SK-N-SH (cell line): Measurements from ENCODE around the gene APOBEC3H. TPM values are rescaled to one million over a fixed set of nuclear protein-coding genes. Genes with fewer than 3 reads are reported as not detected.

Source experiments
- CTCF ChIA-PET: fragments of 300-600, 350-600 bp; formaldehyde crosslinking; extraction: SDS; loops from one replicate; lab custom pipeline; 2021; lab: Yijun Ruan, JAX
- POLR2A ChIA-PET: fragments of 350-600 bp; sonication (Branson Sonifier 250); formaldehyde crosslinking; extraction: SDS; loops from one replicate; lab custom pipeline; 2020; ENCODE audit warnings: antibody characterized with exemption, inconsistent platforms; lab: Yijun Ruan, JAX
- DNase-seq: peaks from one replicate; pipeline ENCODE4 v3.0.0; 2012
- H2AFZ ChIP-seq: fragments of 200-600 bp; sonication (generic); 2 replicates; pipeline ENCODE4 v1.8.1; 2016; ENCODE audit warnings: antibody characterized with exemption, mild to moderate bottlenecking, low read depth
- H3F3A ChIP-seq: fragments of 200-600 bp; sonication (generic); replicated peaks from 2 replicates; pipeline ENCODE3; 2016; ENCODE audit warnings: antibody characterized with exemption, mild to moderate bottlenecking; ENCODE audit not compliant: insufficient read depth
- H3K27ac ChIP-seq, 2 experiments: fragments of 200-500 bp in 1 of 2; fragments of 200-600 bp in 1 of 2; sonication (Bioruptor generic) in 1 of 2; sonication (generic), shearing (Covaris generic) in 1 of 2; 2 replicates each; pipeline versions ENCODE4 v1.5.1 to v1.6.1; 2014 to 2016; ENCODE audit warnings: low read depth in 2 of 2, inconsistent platforms in 1 of 2, low read length in 1 of 2, mild to moderate bottlenecking in 1 of 2, mixed read lengths in 1 of 2
- H3K27me3 ChIP-seq: fragments of 200-600 bp; sonication (generic), shearing (Covaris generic); 2 replicates; pipeline ENCODE4 v1.6.1; 2016; ENCODE audit warnings: mixed run types; ENCODE audit not compliant: insufficient read depth
- H3K36me3 ChIP-seq, 2 experiments: fragments of 200-500 bp in 1 of 2; fragments of 200-600 bp in 1 of 2; sonication (Bioruptor generic) in 1 of 2; sonication (generic) in 1 of 2; replicated peaks in 1 of 2; 2 replicates each; pipeline versions ENCODE3 to v1.5.1; 2014 to 2016; ENCODE audit warnings: low read length in 1 of 2, mild to moderate bottlenecking in 1 of 2; ENCODE audit not compliant: insufficient read depth in 2 of 2, control insufficient read depth in 1 of 2
- H3K4me1 ChIP-seq, 2 experiments: fragments of 200-500 bp in 1 of 2; fragments of 200-600 bp in 1 of 2; sonication (Bioruptor generic) in 1 of 2; sonication (generic), shearing (Covaris generic) in 1 of 2; 2 replicates each; pipeline versions ENCODE4 v1.5.1 to v1.6.1; 2014 to 2016; ENCODE audit warnings: low read depth in 1 of 2, low read length in 1 of 2, mixed run types in 1 of 2; ENCODE audit not compliant: insufficient read depth in 2 of 2, control insufficient read depth in 1 of 2
- H3K4me2 ChIP-seq: fragments of 200-600 bp; sonication (generic), shearing (Covaris generic); 2 replicates; pipeline ENCODE4 v1.6.1; 2017; ENCODE audit warnings: mixed run types
- H3K4me3 ChIP-seq, 2 experiments: fragments of 200-500 bp in 1 of 2; fragments of 200-600 bp in 1 of 2; sonication (Bioruptor generic) in 1 of 2; sonication (generic), shearing (Covaris generic) in 1 of 2; 2 replicates each; pipeline versions ENCODE4 v1.5.1 to v1.8.1; 2014 to 2016; ENCODE audit warnings: low read depth in 2 of 2, inconsistent platforms in 1 of 2, low read length in 1 of 2, mild to moderate bottlenecking in 1 of 2, mixed read lengths in 1 of 2, moderate library complexity in 1 of 2
- H3K79me2 ChIP-seq: fragments of 200-600 bp; sonication (generic); 2 replicates; pipeline ENCODE4 v1.8.1; 2017; ENCODE audit warnings: mild to moderate bottlenecking; ENCODE audit not compliant: insufficient read depth
- H3K9ac ChIP-seq: fragments of 200-600 bp; sonication (generic); 2 replicates; pipeline ENCODE4 v1.6.1; 2017; ENCODE audit warnings: mixed run types
- H3K9me2 ChIP-seq: fragments of 200-600 bp; sonication (generic); 2 replicates; pipeline ENCODE4 v1.6.1; 2017; ENCODE audit warnings: mixed run types
- H3K9me3 ChIP-seq: fragments of 200-600 bp; sonication (generic); 2 replicates; pipeline ENCODE4 v1.6.1; 2017; ENCODE audit warnings: mixed run types, mild to moderate bottlenecking, moderate library complexity
- H4K20me1 ChIP-seq: fragments of 200-600 bp; sonication (generic); 2 replicates; pipeline ENCODE4 v1.6.1; 2017; ENCODE audit warnings: mild to moderate bottlenecking, mixed run types; ENCODE audit not compliant: insufficient read depth
- ELF1 ChIP-seq: IDR thresholded peaks from 2 replicates; pipeline ENCODE4 v1.4.0; 2012
- EP300 ChIP-seq, 2 experiments: IDR thresholded peaks; 2 replicates each; pipeline versions ENCODE4 v1.4.0 to v1.6.1; 2012; ENCODE audit warnings: borderline replicate concordance in 1 of 2, low read depth in 1 of 2, low read length in 1 of 2
- FOSL2 ChIP-seq: IDR thresholded peaks from 2 replicates; pipeline ENCODE4 v1.4.0; 2012; ENCODE audit warnings: low read depth, mild to moderate bottlenecking, moderate library complexity, borderline replicate concordance
- GABPA ChIP-seq: IDR thresholded peaks from 2 replicates; pipeline ENCODE4 v1.4.0; 2012; ENCODE audit warnings: low read depth, mild to moderate bottlenecking
- MXI1 ChIP-seq: IDR thresholded peaks from 2 replicates; pipeline ENCODE4 v1.6.1; 2012; ENCODE audit warnings: mild to moderate bottlenecking, low read depth, low read length, improper control_type of control experiment
- NFIC ChIP-seq: IDR thresholded peaks from 2 replicates; pipeline ENCODE4 v1.4.0; 2012; ENCODE audit warnings: borderline replicate concordance
- PBX3 ChIP-seq: IDR thresholded peaks from 2 replicates; pipeline ENCODE4; 2012
- RAD21 ChIP-seq: IDR thresholded peaks from 2 replicates; pipeline ENCODE4 v1.6.1; 2012; ENCODE audit warnings: mild to moderate bottlenecking, low read length
- RCOR1 ChIP-seq: fragments of 150-350 bp; IDR thresholded peaks from 2 replicates; pipeline ENCODE4 v1.6.1; 2017; ENCODE audit warnings: antibody characterized with exemption, low read length
- RFX5 ChIP-seq: IDR thresholded peaks from 2 replicates; pipeline ENCODE4 v1.6.1; 2012; ENCODE audit warnings: mild to moderate bottlenecking, improper control_type of control experiment, low read length
- TCF12 ChIP-seq: IDR thresholded peaks from 2 replicates; pipeline ENCODE4 v1.4.0; 2012
- USF2 ChIP-seq: fragments of 150-350 bp; IDR thresholded peaks from 2 replicates; pipeline ENCODE4 v1.6.1; 2017; ENCODE audit warnings: antibody characterized with exemption, low read length, low read depth, borderline replicate concordance
- YY1 ChIP-seq: IDR thresholded peaks from 2 replicates; pipeline ENCODE4 v1.4.0; 2012; ENCODE audit warnings: low read depth, mild to moderate bottlenecking
- ZBTB33 ChIP-seq: IDR thresholded peaks from 2 replicates; pipeline ENCODE4 v1.4.0; 2012; ENCODE audit warnings: low read depth, borderline replicate concordance
- WGBS: methylation state at CpG from one replicate; pipeline ENCODE4 v1.1.6; 2017; ENCODE audit warnings: low lambda C conversion rate; 5-methylcytosine and 5-hydroxymethylcytosine counted together
- polyA plus RNA-seq, 3 experiments: library from polyadenylated mRNA; depleted of rRNA; stranded (reverse); fragments of >200 nt; gene quantifications; 2 replicates each; pipeline ENCODE4 v1.2.3, GENCODE V29; 2012

The APOBEC3H gene
- polyA plus RNA-seq, 1 of the 3 experiments (the other 2 are of a cell fraction): 0.18 TPM

GRCh38 chr22:39129081-39129480 lies 32.0 kb downstream of the APOBEC3H start (continued):
- TF ChIP-seq PBX3: no peak

GRCh38 chr22:39129746-39130145 lies 32.7 kb downstream of the APOBEC3H start:
- Histone ChIP-seq H3K79me2 (no peaks in the 10 kb centered on the region), H3K9me3 (no peaks in the 10 kb centered on the region), H3K27me3 (no peaks in the 10 kb centered on the region), H4K20me1 (no peaks in the 10 kb centered on the region), H2AFZ (no peak overlapping the region), H3K27ac (no peak overlapping the region), H3F3A (no peaks in the 10 kb centered on the region), H3K4me1 (peaks cover 0 to under 1% of the 10 kb centered on the region in 2 experiments; a peak in 1 of 4 replicates), H3K4me3 (no peak overlapping the region), H3K9ac (no peak overlapping the region), H3K36me3 (no peaks in the 10 kb centered on the region), H3K4me2 (no peak overlapping the region), H3K9me2 (no peaks in the 10 kb centered on the region)
- DNase-seq: no peak
- ChIA-PET POLR2A (no interaction called here), CTCF (interaction anchor here (1.0 kb wide), 1 partner anchor 8 kb away, joined by 3 read pairs; no protein-coding TSS in a partner anchor)
- WGBS: 67% methylated on average over 6 of the region's 9 CpGs
- TF ChIP-seq GABPA (no peak), ELF1 (no peak), YY1 (no peak), TCF12 (no peak), RFX5 (no peak), FOSL2 (no peak), RCOR1 (no peak), USF2 (no peak), ZBTB33 (no peak), EP300 (IDR thresholded peaks at IDR 0.05; ENCODE audit: borderline replicate concordance in 1 of 2, low read depth in 1 of 2, low read length in 1 of 2) (no peak), NFIC (no peak), RAD21 (no peak), MXI1 (no peak)
